ENCODE results near the gene DPP7. TPM values are rescaled to one million over a fixed set of nuclear protein-coding genes. Genes with fewer than 3 reads are reported as not detected.

The DPP7 gene
- total and polyA plus RNA-seq, 9 of the 15 experiments (the other 6 are each of a cell fraction or from before 2014, with no cell fraction given), result 0.99 to 365 (median 132) TPM

DNA sequence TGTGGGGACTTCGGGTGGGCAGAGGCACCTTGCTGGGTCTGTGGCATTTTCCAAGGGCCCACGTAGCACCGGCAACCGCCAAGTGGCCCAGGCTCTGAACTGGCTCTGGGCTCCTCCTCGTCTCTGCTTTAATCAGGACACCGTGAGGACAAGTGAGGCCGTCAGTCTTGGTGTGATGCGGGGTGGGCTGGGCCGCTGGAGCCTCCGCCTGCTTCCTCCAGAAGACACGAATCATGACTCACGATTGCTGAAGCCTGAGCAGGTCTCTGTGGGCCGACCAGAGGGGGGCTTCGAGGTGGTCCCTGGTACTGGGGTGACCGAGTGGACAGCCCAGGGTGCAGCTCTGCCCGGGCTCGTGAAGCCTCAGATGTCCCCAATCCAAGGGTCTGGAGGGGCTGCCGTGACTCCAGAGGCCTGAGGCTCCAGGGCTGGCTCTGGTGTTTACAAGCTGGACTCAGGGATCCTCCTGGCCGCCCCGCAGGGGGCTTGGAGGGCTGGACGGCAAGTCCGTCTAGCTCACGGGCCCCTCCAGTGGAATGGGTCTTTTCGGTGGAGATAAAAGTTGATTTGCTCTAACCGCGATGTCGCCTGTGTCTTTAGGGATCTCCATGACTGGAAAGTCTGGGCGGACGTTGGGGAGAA, 5.8 kb downstream of the DPP7 start (continued):
- TF ChIP-seq, protein P1, sequence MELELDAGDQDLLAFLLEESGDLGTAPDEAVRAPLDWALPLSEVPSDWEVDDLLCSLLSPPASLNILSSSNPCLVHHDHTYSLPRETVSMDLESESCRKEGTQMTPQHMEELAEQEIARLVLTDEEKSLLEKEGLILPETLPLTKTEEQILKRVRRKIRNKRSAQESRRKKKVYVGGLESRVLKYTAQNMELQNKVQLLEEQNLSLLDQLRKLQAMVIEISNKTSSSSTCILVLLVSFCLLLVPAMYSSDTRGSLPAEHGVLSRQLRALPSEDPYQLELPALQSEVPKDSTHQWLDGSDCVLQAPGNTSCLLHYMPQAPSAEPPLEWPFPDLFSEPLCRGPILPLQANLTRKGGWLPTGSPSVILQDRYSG (tag; conservative IDR thresholded peaks at IDR 0.05; ENCODE audit: low read depth), result no peak

DNA sequence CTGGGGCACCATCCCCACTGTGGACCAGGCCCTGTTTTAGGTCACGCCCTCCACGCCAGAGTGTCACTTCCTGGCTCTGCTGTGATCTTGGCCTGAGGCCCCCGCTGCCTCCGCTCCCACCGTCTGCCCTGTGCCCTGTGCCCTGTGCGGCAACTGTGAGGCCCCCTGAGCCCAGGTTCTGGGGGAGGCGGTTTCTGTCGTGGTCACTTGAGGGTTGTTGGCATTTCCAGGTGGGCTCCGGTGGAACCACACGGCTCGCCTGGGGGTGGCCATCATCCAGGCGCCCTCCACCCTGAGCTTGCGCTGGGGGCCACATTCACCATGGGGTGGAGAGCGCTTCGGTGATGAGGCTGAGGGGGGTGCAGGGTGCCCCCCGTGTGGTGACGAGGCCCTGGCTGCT, 6.6 kb downstream of the DPP7 start:
- FAIRE-seq (no peak), DNase-seq (ENCODE audit: extremely low read depth in 1 of 4, low spot score in 3 of 4) (no peak), ATAC-seq (no peak)
- no peak overlapping the region for H3K27ac ChIP-seq (ENCODE audit: extremely low read depth, low read depth, low read length)
- H3K9me3 ChIP-seq (replicated peaks; ENCODE audit: control insufficient read depth, insufficient read depth, low read depth, low read length), result peaks cover 8% of the 10 kb centered on the region
- TF ChIP-seq, protein P2, sequence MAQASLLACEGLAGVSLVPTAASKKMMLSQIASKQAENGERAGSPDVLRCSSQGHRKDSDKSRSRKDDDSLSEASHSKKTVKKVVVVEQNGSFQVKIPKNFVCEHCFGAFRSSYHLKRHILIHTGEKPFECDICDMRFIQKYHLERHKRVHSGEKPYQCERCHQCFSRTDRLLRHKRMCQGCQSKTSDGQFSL (CRISPR knock-in tag; IDR thresholded peaks at IDR 0.05), result no peak
- TF ChIP-seq, protein P2 (tag; IDR thresholded peaks at IDR 0.05), result no peak
- no peak for TF ChIP-seq SMAD4 (CRISPR knock-in tag; conservative IDR thresholded peaks at IDR 0.05)
- TF ChIP-seq ZNF695 (CRISPR knock-in tag; IDR thresholded peaks at IDR 0.05), result no peak
- TF ChIP-seq ZNF57 (CRISPR knock-in tag; IDR thresholded peaks at IDR 0.05), result no peak
- TF ChIP-seq, protein P3, sequence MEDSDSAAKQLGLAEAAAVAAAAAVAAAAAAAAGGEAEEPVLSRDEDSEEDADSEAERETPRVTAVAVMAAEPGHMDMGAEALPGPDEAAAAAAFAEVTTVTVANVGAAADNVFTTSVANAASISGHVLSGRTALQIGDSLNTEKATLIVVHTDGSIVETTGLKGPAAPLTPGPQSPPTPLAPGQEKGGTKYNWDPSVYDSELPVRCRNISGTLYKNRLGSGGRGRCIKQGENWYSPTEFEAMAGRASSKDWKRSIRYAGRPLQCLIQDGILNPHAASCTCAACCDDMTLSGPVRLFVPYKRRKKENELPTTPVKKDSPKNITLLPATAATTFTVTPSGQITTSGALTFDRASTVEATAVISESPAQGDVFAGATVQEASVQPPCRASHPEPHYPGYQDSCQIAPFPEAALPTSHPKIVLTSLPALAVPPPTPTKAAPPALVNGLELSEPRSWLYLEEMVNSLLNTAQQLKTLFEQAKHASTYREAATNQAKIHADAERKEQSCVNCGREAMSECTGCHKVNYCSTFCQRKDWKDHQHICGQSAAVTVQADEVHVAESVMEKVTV (CRISPR knock-in tag; IDR thresholded peaks at IDR 0.05), result no peak
- peak; percentile 32; the same call in 1 of the 2 replicates for TF ChIP-seq POLR2G (IDR thresholded peaks at IDR 0.05; ENCODE audit: low read depth, low read length)
- TF ChIP-seq, protein P4, sequence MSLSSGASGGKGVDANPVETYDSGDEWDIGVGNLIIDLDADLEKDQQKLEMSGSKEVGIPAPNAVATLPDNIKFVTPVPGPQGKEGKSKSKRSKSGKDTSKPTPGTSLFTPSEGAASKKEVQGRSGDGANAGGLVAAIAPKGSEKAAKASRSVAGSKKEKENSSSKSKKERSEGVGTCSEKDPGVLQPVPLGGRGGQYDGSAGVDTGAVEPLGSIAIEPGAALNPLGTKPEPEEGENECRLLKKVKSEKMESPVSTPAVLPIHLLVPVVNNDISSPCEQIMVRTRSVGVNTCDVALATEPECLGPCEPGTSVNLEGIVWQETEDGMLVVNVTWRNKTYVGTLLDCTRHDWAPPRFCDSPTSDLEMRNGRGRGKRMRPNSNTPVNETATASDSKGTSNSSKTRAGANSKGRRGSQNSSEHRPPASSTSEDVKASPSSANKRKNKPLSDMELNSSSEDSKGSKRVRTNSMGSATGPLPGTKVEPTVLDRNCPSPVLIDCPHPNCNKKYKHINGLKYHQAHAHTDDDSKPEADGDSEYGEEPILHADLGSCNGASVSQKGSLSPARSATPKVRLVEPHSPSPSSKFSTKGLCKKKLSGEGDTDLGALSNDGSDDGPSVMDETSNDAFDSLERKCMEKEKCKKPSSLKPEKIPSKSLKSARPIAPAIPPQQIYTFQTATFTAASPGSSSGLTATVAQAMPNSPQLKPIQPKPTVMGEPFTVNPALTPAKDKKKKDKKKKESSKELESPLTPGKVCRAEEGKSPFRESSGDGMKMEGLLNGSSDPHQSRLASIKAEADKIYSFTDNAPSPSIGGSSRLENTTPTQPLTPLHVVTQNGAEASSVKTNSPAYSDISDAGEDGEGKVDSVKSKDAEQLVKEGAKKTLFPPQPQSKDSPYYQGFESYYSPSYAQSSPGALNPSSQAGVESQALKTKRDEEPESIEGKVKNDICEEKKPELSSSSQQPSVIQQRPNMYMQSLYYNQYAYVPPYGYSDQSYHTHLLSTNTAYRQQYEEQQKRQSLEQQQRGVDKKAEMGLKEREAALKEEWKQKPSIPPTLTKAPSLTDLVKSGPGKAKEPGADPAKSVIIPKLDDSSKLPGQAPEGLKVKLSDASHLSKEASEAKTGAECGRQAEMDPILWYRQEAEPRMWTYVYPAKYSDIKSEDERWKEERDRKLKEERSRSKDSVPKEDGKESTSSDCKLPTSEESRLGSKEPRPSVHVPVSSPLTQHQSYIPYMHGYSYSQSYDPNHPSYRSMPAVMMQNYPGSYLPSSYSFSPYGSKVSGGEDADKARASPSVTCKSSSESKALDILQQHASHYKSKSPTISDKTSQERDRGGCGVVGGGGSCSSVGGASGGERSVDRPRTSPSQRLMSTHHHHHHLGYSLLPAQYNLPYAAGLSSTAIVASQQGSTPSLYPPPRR (CRISPR knock-in tag; IDR thresholded peaks at IDR 0.05; ENCODE audit: borderline replicate concordance), result no peak
- no peak for TF ChIP-seq ZNF212 (CRISPR knock-in tag; IDR thresholded peaks at IDR 0.05)
- peaks cover 6% of the 10 kb centered on the region for H3K79me2 ChIP-seq (ENCODE audit: control insufficient read depth, insufficient read depth, low read length)
- H2AFZ ChIP-seq (ENCODE audit: low read depth, low read length), result no peak overlapping the region
- intact Hi-C loops (cut with micrococcal nuclease) (no loop called here), in situ Hi-C loops (cut with MboI) (no loop called here)
- H4K20me1 ChIP-seq (replicated peaks; ENCODE audit: control insufficient read depth, insufficient read depth, low read length), result no peaks in the 10 kb centered on the region
- ChIA-PET POLR2A (interaction anchor here (0.7 to 1.2 kb wide), 3 partner anchors 8 to 25 kb away, joined by 3 to 4 read pairs (median 3); no protein-coding TSS in a partner anchor), CTCF (ENCODE audit: low intra/inter-chr PET ratio) (no interaction called here)
- peaks cover 97% of the 10 kb centered on the region for H3K36me3 ChIP-seq (ENCODE audit: control insufficient read depth, insufficient read depth, low read length)
- no peak overlapping the region for H3K4me3 ChIP-seq
- peaks cover 0 to 60% of the 10 kb centered on the region in 2 experiments; a peak in 2 of 5 replicates for H3K4me1 ChIP-seq (replicated peaks in 1 of 2; ENCODE audit: control insufficient read depth in 2 of 2, insufficient read depth in 2 of 2, low read length in 2 of 2)
- 98% methylated on average over 14 of the region's 17 CpGs for WGBS (ENCODE audit: insufficient coverage, low coverage, missing lambda C conversion rate)
- no peaks in the 10 kb centered on the region for H3K9me1 ChIP-seq (ENCODE audit: control insufficient read depth, insufficient read depth, low read length)
- no peaks in the 10 kb centered on the region for H3K27me3 ChIP-seq (ENCODE audit: control insufficient read depth in 2 of 2, insufficient read depth in 2 of 2, low read length in 2 of 2)
- no peak overlapping the region for H3K9ac ChIP-seq (ENCODE audit: insufficient read depth in 1 of 2, low read depth in 2 of 2, low read length in 2 of 2)
- no peak overlapping the region for H3K4me2 ChIP-seq (ENCODE audit: insufficient read depth, low read length)
- no TSS peak for BruUV-seq (replicated peaks)

Data from K562 (cell line).